Medulla oblongata (tissue), 1 donor: Measurements from ENCODE around the gene EPHA7.

Source experiments
- DNase-seq: peaks from one replicate; pipeline ENCODE4 v3.0.0-alpha.2; 2015; ENCODE audit errors: extremely low spot score

The EPHA7 gene

DNA sequence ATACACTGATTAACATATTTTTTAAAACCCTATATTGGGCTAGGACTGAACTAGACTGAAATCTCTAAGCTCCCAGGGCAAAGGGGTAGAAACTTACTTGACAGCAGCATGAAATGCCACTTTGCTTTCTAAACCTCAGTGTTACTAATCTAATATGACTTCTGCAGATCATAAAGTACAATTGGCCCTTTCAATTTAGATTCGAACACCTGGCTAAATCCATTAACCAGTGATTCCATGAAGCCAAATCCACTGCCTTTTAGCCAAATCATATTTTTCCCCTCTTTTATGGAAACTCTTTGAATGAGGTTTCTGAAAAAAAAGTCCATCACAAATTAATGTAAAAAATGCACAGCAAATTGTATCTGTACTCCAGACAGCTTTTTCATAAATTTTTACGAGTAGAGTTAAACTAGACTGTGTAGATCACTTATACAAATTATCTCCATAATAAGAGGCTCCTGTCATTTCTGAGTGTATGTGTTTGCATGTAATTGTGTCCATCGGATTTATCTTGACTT lies 25.7 kb downstream of the EPHA7 start:
- DNase-seq, result no peak

DNA sequence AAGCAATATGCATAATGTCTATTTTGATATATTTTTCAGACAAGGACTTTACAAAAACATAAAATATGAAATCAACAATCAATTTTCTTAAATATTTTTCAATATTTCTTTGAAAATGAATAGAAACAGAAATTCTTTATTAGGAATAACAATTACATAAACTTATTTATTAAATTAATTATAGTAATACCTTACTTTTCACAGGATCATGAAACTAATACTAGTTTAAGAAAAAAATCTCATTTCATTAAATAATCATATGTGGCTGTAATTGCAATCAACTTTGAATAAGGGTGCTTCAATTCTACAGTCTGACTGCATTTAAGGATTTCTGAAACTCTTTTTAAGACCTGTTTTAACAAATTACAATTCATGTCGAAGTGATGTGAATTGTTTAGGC lies 26.6 kb downstream of the EPHA7 start:
- no peak for DNase-seq

DNA sequence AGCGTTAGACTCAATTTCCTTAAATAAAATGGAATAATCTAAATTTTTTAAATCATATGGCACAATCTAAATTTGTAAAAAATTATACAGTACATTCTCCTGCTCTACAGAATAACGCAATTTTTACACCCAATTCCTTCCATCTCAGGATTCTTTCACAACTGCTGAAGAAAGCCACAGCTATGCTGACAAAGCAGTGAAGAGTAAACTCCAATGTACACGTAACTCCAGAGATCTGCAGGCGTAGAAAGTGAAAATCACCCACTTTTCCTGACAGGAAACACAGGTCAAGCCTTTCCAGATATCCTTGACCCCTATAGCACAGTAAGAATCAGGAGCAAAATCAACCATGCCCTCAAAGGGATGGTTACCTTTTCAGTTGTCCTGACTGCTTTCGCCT lies 27.4 kb downstream of the EPHA7 start:
- no peak for DNase-seq

DNA sequence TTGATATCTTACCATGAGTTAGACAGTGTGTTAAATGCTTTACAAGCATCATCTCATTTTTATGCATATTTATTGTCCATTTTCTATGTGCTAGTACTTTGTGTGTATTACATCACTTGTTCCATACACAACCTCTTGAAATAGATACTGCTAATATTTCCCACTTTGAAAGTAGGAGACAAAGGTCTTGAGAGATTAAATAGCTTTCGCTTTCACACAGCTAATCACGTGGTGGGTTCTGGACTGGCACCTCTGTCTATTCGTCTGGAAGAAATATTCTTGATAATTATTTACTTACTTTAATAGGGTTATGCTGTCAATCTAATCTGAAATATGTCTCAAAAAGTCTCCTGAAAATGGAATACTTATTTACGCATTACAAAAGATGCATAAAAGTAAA lies 30.2 kb downstream of the EPHA7 start:
- DNase-seq, result no peak

DNA sequence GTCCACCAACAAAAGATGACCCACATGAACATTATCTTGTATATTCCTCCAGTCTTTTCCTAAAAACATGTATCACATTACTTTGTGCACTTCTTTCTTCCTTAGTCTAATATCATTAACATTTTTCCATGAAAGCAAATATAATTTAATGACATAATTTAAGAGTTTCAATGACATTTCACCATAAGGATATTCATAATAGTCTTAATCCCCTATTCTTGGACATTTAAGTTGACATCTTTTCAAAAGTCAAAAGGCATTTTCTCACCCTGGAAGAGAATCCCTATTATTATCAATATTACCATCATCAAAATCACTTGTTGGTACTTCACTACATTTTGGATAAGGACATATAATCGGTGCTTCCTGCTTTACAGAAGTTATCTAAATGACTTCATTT lies 31.3 kb downstream of the EPHA7 start:
- no peak for DNase-seq

DNA sequence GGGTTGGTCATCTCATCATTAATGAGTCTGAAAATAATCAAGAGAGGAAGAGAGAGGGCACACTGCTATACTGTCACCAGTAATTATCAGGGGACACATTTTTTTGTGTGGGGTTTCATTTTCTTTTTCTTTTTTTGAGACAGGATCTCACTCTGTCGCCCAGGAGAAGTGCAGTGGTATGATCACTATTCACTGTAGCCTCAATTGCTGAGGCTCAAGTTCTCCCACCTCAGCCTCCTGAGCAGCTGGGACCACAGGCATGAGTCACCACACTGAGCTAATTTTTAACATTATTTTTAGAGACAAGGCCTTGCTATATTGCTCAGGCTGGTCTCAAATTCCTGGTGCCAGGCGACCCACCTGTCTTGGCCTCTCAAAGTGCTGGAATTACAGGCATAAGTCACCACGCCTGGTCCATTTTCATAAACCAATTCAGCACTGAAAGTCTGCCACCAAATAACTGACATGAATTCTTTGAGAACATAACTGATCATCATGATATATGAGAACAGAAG lies 43.3 kb downstream of the EPHA7 start:
- DNase-seq, result no peak

DNA sequence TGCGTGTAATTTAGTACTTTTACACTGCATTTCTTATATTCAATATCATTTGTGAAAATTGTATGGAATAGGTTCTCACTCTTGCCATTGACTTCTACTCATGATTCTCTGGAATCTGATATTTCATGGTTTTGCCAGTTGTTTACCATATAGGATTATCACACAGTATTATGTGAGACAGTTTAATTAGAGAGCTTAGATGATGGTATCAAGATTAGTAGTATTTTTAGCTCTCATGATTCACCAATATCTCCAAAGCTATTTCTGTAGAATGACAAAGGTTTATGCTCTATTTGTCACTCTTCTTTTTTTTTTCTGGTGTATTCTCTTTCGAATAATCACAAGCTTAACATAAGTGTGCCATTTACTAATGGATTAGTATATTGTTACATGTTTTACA lies 45.9 kb downstream of the EPHA7 start:
- no peak for DNase-seq

DNA sequence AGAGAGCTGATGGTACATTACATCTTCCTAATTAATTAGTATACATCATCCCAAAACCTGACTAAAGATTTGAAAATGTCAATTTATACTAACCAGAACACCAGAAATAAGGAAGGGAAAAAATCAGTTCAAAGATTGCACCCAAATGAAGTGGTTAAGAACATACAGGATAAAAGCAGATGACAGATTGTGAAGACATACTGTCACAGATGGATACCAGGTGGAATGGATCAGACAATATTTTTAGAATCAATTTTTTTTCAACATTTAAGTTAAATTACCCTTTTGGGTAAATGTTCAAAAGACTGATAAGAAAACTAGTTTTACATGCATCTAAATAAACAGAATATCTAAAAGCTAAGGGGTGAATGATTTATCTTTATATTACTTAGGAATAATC lies 47.6 kb downstream of the EPHA7 start:
- no peak for DNase-seq

DNA sequence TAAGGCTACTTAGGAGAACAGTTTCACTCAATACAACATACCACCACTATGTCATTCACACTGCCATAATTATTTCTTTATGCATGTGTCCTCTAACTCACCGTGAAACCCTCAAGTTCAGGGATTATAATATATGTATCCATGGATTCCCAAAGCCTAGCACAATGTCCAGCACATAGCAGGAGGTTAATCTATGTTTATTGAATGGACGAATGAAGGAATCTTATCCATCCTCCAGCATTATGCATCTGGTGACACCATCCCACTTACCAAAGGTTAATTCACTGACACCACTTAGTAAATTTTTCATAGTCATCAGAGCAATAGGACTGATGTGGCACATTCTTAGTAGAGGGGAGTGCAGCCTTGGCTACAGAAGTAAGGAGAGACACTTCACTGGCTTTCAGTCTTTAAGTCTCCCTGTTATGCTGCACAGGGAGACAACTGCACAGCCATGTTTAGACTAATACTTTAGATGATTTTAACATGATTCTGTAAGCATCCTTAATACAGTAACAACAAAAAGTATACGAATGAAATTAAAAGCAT lies 49.7 kb downstream of the EPHA7 start:
- DNase-seq, result no peak

DNA sequence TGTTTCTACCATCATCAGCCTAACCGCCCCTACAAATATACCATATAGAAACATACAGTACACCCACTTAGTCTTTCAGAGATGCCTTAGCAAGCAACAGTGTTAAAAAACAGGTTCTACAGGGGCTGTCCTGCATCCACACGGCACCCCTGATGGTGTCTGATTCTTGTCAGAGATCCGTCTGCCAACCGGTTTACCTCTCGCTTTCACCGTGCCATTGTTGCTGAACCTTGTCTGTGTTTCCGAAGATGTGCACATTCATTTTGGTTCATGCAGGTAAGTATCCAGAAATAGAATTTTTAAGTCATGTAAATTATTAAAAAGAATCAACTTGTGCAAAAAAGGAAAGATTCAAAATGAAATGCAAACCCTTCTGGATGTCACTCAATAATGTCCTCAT lies 52.9 kb downstream of the EPHA7 start:
- DNase-seq, result no peak

DNA sequence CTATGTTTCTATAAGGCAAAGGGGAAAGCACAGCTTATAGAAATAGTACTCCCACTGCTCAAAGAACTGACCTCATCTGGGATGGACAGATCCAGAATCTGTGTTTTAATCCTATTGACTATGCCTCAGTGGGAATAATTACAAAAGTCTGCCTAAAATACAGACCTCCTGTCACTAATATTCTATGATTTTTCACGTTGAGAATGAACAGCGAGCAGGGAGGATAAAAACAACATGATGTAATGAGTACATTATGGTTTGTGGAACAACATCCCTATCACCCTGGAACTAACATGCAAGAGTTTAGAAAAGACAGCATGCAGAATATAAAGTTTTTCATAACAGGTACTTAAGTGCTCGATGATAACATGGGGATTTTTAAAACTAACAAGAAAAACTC lies 53.9 kb downstream of the EPHA7 start:
- no peak for DNase-seq

DNA sequence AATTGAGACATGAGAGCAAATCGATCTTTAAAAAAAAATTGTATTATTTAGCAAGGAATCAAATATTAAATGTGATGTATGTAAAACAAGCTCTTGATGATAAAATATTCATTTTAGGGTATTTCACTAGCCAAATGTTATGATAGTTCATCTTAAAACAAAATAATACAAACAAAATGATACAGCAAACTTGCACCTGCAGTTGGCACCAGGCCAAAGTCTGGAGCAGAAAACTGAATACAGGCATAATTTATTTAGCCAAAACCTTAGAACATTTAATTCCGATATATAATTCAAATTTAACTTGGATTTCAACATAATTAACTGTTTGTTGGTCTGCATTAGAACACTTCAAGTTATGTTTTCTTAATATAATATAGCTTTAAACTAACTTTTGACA lies 60.9 kb downstream of the EPHA7 start:
- DNase-seq, result no peak

DNA sequence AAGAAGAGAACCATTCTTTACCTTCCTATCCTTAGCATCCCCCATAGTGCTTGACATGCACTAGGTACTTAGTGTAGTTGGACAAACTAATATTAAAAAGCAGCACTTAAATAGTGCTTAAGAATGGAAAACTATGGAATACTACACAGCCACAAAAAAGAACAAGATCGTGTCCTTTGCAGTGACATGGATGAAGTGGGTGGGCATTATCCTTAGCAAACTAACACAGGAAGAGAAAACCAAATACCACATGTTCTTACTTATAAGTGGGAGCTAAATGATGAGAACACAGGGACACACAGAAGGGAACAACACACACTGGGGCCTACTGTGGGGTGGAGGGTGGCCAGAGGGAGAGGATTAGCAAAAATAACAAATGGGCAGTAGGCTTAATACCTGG lies 66.8 kb downstream of the EPHA7 start:
- DNase-seq, result no peak

DNA sequence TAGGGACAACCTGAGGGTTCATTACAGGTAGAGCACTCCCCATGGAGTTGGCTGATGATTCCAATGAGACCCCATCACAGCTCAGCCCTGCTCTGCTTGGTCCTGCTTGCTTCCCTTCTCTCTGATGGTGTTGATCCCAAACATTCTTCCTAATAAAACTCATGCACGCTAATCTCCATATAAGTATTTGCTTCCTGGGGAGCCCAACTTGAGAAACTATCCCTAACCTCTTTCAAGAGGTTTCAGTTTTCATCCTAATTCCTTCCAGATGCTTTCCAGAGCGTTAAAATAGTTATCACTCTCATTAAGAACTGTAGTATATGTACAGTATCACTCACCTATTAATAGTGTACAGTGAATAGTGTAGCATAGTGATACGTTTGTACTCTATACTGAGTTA lies 68.1 kb downstream of the EPHA7 start:
- DNase-seq, result no peak

DNA sequence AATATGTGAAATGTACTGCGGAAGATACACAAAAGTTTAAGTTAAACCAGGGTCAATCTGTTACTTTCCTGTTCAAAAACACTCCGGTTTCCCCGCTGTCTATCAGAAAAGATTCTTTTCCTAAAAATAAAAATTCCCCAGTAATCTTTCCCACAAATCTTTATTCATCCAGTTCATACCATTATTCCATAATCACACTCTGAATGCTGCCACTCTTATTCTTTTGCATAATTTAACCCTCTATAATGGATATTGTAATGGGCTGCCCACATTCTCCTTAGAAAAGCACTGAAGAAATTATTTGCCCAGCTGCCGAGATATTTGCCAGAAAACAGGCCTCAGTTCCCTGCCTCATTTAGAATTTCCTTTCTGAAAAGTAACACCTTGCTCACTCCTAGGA lies 68.6 kb downstream of the EPHA7 start:
- DNase-seq, result no peak

DNA sequence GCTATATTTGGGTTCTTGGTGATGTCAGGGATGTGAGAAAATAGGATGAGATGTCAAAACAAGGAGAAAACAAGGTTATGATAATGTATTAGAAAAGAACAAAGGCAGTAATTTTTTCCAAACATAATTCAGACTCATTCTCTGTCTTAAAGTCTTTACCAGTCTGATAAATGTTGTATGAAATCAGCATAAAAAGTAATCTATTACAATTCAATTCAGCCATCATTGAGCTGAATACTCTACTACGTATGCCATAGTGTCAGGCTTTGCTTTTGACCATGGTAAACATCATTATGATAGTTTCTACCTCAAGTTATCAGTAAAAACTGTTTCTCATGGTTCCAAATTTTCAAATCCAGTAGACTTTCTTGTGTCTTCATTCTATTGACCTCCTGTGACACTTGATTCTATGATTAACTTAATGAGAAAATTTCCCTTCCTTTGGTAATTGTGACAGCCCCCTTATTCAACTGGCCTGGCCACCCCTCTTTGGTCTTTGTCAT lies 75.0 kb downstream of the EPHA7 start:
- DNase-seq, result no peak

DNA sequence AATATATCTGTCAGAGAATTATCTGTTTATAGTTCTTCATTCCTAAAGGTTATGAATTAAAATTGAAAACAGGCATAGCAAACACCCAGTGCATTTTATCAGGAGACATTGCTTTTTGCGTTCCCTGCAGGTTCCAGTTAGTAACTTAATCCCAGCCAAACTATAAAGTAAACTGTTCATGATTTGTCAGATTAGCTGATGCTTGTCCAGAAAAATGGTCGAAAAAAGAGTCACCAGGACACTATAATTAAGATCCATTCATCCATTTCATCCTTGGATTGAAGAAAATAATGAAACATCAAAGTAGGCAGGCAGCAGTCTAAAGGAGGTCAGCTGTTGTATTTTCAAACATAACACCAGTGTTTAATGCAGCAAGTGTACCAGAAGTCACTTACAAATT lies 75.9 kb downstream of the EPHA7 start:
- DNase-seq, result no peak

DNA sequence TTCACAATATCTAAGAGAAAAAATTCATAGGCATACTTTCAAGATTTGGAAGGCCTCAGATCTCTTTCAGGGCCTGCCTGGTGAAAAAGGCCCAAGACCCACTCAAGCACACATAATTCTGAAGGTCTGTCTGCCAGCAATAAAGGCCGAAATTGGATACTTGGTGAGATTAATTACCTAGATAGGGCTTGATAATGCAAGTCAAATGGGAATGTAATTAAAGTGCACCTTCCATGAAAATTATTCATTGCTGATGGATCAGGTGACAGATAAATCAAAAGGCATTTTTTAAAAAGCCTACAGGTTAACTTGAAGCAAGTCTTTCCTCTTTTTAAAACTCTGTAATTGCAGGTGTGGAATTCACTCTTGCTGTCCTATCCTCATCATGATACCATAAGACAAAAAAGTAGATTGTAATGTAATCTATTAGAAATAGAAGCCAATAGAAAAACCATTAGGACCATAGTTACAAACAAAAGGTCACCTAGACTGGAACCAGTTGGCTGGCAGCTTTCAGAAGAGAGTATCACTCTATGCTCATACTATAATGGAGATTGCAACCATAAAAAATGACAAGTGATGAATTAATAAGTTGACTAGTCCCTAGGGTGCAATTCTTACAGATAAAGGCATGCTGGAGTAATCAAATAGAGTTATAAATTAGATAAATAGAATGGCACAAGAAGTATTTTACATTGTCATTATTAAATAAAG lies 77.3 kb downstream of the EPHA7 start:
- no peak for DNase-seq

DNA sequence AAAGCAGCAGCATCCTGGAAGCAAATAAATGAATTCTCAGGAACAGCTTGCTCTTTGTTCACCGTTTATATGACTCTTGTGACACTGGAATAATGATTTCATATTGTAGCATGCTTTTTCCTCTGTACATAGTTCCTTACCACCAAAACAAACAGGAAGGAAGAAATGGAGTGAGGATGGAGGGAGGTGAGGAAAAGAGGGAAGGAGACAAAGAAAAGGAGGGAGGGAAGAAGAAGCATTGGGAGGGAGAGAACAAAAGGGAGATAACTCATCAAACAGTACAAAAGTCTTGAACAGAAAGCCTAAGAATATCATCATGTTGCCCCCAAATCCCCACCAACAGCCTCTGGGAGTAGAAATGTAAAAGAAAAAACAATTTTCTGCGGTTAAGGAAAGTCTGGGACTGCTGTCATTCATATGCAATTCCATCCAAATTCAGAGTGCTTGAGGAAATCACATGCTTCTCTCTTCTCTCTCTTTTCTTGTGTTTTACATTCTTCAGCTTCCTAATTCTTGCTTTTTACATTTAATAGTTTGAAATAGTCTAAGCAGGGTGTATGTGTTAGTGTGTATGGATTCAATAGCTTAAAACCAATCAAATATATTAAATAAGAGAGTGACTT lies 81.5 kb downstream of the EPHA7 start:
- DNase-seq, result no peak

DNA sequence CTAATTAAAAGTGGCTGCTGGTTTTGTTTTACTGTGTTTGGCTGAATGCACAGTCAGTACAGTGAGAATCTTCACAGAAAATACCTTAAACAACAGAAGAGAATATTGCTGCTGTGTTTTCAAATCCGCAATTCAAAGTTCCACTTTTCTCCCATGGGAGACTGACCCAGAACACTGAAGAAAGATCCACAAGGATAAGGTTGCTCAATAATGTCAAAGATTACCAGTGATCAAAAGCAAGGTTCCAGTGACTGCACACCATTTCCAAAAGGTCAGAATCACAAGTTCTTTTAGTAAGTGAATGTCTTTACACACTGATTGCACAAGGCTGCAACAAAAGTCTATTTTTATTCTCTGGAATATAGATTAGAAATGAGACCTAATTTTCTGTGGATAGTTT lies 82.3 kb downstream of the EPHA7 start:
- no peak for DNase-seq

DNA sequence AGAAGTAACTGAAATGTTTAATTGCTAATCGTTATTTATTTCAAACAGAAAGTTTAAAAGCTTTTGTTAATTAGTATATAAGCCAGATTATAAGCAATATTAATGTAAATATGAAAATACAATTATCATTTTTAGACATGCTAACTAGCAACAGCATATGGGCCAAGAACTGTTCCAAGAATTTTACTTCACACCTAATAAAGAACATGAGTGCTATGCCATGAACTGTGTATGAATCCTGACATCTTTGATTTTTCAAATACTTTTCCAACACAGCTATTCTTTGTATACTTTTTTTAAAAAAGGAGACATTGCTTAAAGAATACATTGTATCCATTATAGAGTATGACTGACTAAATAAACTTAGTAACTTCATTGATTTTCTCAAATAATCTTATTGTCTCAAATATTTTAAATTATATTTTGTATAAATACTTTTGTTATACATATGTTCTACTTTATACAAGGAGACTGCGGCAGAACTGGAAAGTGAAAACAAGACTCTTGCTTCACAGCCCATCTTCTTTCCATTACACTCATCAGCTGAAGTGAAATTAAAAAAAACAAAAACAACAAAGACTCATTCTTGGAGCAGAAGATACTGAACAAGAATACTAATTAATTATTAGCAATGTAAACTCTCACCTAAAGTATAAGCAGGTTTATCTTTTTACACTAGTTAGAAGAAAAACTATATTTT lies 89.9 kb downstream of the EPHA7 start:
- no peak for DNase-seq

DNA sequence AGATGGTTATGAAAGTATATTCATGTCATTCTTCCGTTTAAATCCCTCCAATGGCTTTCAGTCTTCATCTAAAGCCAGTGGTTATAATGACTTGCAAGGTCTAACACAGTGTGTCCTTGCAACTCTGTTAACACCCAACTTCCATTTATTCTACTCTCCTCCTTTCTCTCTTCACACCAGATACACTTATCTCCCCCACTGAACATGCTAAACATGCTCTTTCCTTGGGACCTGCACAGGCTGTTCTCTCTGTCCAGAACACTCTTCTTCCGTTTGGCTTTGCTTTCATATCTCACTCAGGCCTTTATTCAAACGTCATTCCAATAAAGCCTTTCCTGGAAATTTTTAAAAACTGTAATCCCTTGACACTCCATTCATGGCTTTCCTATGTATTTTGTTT lies 91.5 kb downstream of the EPHA7 start:
- DNase-seq, result no peak
